ENCODE data around the gene PHOX2A.

DNA sequence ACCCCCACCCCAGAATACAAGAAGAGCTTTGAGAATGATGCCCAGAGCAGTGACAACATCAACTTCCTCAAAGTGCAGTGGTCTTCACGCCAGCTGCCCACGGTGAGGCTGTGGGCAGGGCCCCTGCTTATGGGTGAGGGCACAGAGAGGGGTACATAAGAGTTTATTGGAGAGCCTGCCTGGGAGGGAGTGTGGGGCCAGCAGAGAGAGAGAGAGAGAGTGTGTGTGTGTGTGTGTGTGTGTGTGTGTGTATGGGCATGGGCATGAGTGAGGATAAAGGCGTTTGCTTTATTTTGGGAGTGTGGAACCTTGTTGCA is 9.5 kb downstream of the PHOX2A start:
- TF ChIP-seq, protein P1, sequence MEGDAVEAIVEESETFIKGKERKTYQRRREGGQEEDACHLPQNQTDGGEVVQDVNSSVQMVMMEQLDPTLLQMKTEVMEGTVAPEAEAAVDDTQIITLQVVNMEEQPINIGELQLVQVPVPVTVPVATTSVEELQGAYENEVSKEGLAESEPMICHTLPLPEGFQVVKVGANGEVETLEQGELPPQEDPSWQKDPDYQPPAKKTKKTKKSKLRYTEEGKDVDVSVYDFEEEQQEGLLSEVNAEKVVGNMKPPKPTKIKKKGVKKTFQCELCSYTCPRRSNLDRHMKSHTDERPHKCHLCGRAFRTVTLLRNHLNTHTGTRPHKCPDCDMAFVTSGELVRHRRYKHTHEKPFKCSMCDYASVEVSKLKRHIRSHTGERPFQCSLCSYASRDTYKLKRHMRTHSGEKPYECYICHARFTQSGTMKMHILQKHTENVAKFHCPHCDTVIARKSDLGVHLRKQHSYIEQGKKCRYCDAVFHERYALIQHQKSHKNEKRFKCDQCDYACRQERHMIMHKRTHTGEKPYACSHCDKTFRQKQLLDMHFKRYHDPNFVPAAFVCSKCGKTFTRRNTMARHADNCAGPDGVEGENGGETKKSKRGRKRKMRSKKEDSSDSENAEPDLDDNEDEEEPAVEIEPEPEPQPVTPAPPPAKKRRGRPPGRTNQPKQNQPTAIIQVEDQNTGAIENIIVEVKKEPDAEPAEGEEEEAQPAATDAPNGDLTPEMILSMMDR (IDR thresholded peaks at IDR 0.05), result no peak
- TF ChIP-seq FOXK1 (CRISPR knock-in tag; IDR thresholded peaks at IDR 0.05) (no peak), JUN (CRISPR knock-in tag; IDR thresholded peaks at IDR 0.05) (no peak), NFYB (CRISPR knock-in tag; conservative IDR thresholded peaks at IDR 0.05; ENCODE audit: low read depth) (no peak), NR2C2 (CRISPR knock-in tag; IDR thresholded peaks at IDR 0.05) (no peak), TEAD1 (CRISPR knock-in tag; IDR thresholded peaks at IDR 0.05) (no peak)
- TF ChIP-seq, protein P2, sequence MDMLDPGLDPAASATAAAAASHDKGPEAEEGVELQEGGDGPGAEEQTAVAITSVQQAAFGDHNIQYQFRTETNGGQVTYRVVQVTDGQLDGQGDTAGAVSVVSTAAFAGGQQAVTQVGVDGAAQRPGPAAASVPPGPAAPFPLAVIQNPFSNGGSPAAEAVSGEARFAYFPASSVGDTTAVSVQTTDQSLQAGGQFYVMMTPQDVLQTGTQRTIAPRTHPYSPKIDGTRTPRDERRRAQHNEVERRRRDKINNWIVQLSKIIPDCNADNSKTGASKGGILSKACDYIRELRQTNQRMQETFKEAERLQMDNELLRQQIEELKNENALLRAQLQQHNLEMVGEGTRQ (CRISPR knock-in tag; IDR thresholded peaks at IDR 0.05), result no peak
- TF ChIP-seq, protein P3, sequence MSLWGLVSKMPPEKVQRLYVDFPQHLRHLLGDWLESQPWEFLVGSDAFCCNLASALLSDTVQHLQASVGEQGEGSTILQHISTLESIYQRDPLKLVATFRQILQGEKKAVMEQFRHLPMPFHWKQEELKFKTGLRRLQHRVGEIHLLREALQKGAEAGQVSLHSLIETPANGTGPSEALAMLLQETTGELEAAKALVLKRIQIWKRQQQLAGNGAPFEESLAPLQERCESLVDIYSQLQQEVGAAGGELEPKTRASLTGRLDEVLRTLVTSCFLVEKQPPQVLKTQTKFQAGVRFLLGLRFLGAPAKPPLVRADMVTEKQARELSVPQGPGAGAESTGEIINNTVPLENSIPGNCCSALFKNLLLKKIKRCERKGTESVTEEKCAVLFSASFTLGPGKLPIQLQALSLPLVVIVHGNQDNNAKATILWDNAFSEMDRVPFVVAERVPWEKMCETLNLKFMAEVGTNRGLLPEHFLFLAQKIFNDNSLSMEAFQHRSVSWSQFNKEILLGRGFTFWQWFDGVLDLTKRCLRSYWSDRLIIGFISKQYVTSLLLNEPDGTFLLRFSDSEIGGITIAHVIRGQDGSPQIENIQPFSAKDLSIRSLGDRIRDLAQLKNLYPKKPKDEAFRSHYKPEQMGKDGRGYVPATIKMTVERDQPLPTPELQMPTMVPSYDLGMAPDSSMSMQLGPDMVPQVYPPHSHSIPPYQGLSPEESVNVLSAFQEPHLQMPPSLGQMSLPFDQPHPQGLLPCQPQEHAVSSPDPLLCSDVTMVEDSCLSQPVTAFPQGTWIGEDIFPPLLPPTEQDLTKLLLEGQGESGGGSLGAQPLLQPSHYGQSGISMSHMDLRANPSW (CRISPR knock-in tag; conservative IDR thresholded peaks at IDR 0.05; ENCODE audit: low read depth), result no peak

Measured in WTC11 (cell line).